Mammary epithelial cell (primary cell): ENCODE data around the gene SERTM2.

Source experiments
- CTCF ChIP-seq, 2 donors: IDR thresholded peaks in 1 of 2; conservative IDR thresholded peaks in 1 of 2; 2 replicates each; pipeline ENCODE4 v1.5.1; 2011 to 2012; ENCODE audit warnings: inconsistent platforms in 2 of 2, low read length in 2 of 2, mild to moderate bottlenecking in 2 of 2, control low read depth in 1 of 2, low read depth in 1 of 2; ENCODE audit not compliant: insufficient read depth in 1 of 2; ENCODE audit errors: extremely low read depth in 1 of 2
- EZH2 ChIP-seq: IDR thresholded peaks from 2 replicates; pipeline ENCODE4 v1.6.1; 2012; ENCODE audit warnings: low read length, inconsistent platforms, borderline replicate concordance

GRCh38 chrX:111568354-111568753, 56.9 kb downstream of the SERTM2 start:
- TF ChIP-seq CTCF (conservative IDR thresholded peaks at IDR 0.05 in 1 of 2, IDR thresholded peaks at IDR 0.05 in 1 of 2; ENCODE audit: extremely low read depth in 1 of 2, insufficient read depth in 1 of 2, low read depth in 1 of 2, low read length in 2 of 2) (peak; percentile 49 to 67), EZH2 (no peak)
